ENCODE measurements around the gene TBX4.
"Not testable (repeated sequence)": the region's sequence is repeated elsewhere in the genome, so short reads cannot be mapped to it uniquely, and the experiment has no call there.

The TBX4 gene

GRCh38 chr17:61489719-61490490, 37.7 kb downstream of the TBX4 start:
- no peak for TF ChIP-seq CTCF (IDR thresholded peaks at IDR 0.05; ENCODE audit: insufficient read depth, low read length, poor library complexity, severe bottlenecking)
- H3K36me3 ChIP-seq (ENCODE audit: control insufficient read depth, insufficient read depth, low read length): no peaks in the 10 kb centered on the region
- H3K27me3 ChIP-seq (replicated peaks; ENCODE audit: control insufficient read depth, insufficient read depth, low read length): no peaks in the 10 kb centered on the region; the same call in none of the 2 replicates
- no peak overlapping the region for H3K4me3 ChIP-seq (replicated peaks; ENCODE audit: low read depth, low read length)
- DNase-seq (ENCODE audit: extremely low read depth, insufficient read length): no peak

GRCh38 chr17:61490540-61490975, 38.3 kb downstream of the TBX4 start:
- no peak overlapping the region for H3K4me3 ChIP-seq (replicated peaks; ENCODE audit: low read depth, low read length)
- TF ChIP-seq CTCF (IDR thresholded peaks at IDR 0.05; ENCODE audit: insufficient read depth, low read length, poor library complexity, severe bottlenecking): no peak
- DNase-seq (ENCODE audit: extremely low read depth, insufficient read length): no peak
- no peaks in the 10 kb centered on the region; the same call in none of the 2 replicates for H3K27me3 ChIP-seq (replicated peaks; ENCODE audit: control insufficient read depth, insufficient read depth, low read length)
- no peaks in the 10 kb centered on the region for H3K36me3 ChIP-seq (ENCODE audit: control insufficient read depth, insufficient read depth, low read length)

GRCh38 chr17:61491981-61492380, 39.8 kb downstream of the TBX4 start:
- Histone ChIP-seq H3K4me3 (replicated peaks; ENCODE audit: low read depth, low read length) (no peak overlapping the region), H3K36me3 (ENCODE audit: control insufficient read depth, insufficient read depth, low read length) (no peaks in the 10 kb centered on the region), H3K27me3 (replicated peaks; ENCODE audit: control insufficient read depth, insufficient read depth, low read length) (no peaks in the 10 kb centered on the region)
- DNase-seq (ENCODE audit: extremely low read depth, insufficient read length): no peak
- TF ChIP-seq CTCF (IDR thresholded peaks at IDR 0.05; ENCODE audit: insufficient read depth, low read length, poor library complexity, severe bottlenecking): no peak

- H3K4me3 ChIP-seq (replicated peaks; ENCODE audit: low read depth, low read length): no peak overlapping the region
- no peak for TF ChIP-seq CTCF (IDR thresholded peaks at IDR 0.05; ENCODE audit: insufficient read depth, low read length, poor library complexity, severe bottlenecking)
- DNase-seq (ENCODE audit: extremely low read depth, insufficient read length): no peak
- H3K27me3 ChIP-seq (replicated peaks; ENCODE audit: control insufficient read depth, insufficient read depth, low read length): no peaks in the 10 kb centered on the region
- H3K36me3 ChIP-seq (ENCODE audit: control insufficient read depth, insufficient read depth, low read length): no peaks in the 10 kb centered on the region
These were observed 40.7 kb downstream of the TBX4 start for GRCh38 chr17:61492759-61493526.

GRCh38 chr17:61493830-61494324, 41.7 kb downstream of the TBX4 start:
- H3K36me3 ChIP-seq (ENCODE audit: control insufficient read depth, insufficient read depth, low read length); H3K4me3 ChIP-seq (replicated peaks; ENCODE audit: low read depth, low read length); H3K27me3 ChIP-seq (replicated peaks; ENCODE audit: control insufficient read depth, insufficient read depth, low read length); DNase-seq (ENCODE audit: extremely low read depth, insufficient read length): not testable (repeated sequence)

All from GM06990 (cell line).